ENCODE results near the gene TEX29.

TEX29 gene

GRCh38 chr13:111292710-111293485, 27.5 kb upstream of the TEX29 start:
- DNase-seq: no peak

GRCh38 chr13:111295886-111296285, 24.6 kb upstream of the TEX29 start:
- DNase-seq: no peak

- no peak for DNase-seq
These were observed 24.0 kb upstream of the TEX29 start for GRCh38 chr13:111296417-111296816.

GRCh38 chr13:111298214-111298975, 22.0 kb upstream of the TEX29 start:
- no peak for DNase-seq

GRCh38 chr13:111302045-111302726, 18.3 kb upstream of the TEX29 start:
- no peak for DNase-seq

GRCh38 chr13:111303559-111303958, 16.9 kb upstream of the TEX29 start:
- no peak for DNase-seq

- DNase-seq: no peak
These were observed 16.3 kb upstream of the TEX29 start for GRCh38 chr13:111304041-111304544.

GRCh38 chr13:111304603-111305289, 15.7 kb upstream of the TEX29 start:
- DNase-seq: no peak

GRCh38 chr13:111312944-111313590, 7.4 kb upstream of the TEX29 start:
- DNase-seq: no peak

GRCh38 chr13:111313911-111314425, 6.5 kb upstream of the TEX29 start:
- no peak for DNase-seq

- DNase-seq: no peak
These were observed 5.6 kb upstream of the TEX29 start for GRCh38 chr13:111314852-111315251.

- DNase-seq: no peak
These were observed 5.0 kb upstream of the TEX29 start for GRCh38 chr13:111315347-111315995.

GRCh38 chr13:111316161-111316730, 4.2 kb upstream of the TEX29 start:
- no peak for DNase-seq

- DNase-seq: no peak
These were observed 3.3 kb upstream of the TEX29 start for GRCh38 chr13:111317042-111317550.

GRCh38 chr13:111317571-111318345, 2.7 kb upstream of the TEX29 start:
- no peak for DNase-seq

- DNase-seq: no peak
These were observed 2.1 kb upstream of the TEX29 start for GRCh38 chr13:111318386-111318785.

GRCh38 chr13:111319521-111319920, 921 bp upstream of the TEX29 start:
- no peak for DNase-seq

- DNase-seq: no peak
These were observed 1.8 kb downstream of the TEX29 start for GRCh38 chr13:111322001-111322915.

GRCh38 chr13:111322916-111323331, 2.5 kb downstream of the TEX29 start:
- DNase-seq: no peak

All from DMS53 (cell line).